Epidermal melanocyte (primary cell): ENCODE results near the gene CILP.

Experiments used
- DNase-seq: peaks from one replicate; pipeline ENCODE4 v3.0.0; 2011; ENCODE audit warnings: low spot score; ENCODE audit not compliant: insufficient read length

The CILP gene

GRCh38 chr15:65222891-65223290 is 11.6 kb upstream of the CILP start:
- DNase-seq, result no peak

GRCh38 chr15:65221697-65222096 is 10.4 kb upstream of the CILP start:
- DNase-seq, result no peak

- DNase-seq, result no peak
These were observed 7.9 kb upstream of the CILP start for GRCh38 chr15:65219137-65219536.

GRCh38 chr15:65217526-65218482 is 6.5 kb upstream of the CILP start:
- DNase-seq, result no peak

DNA sequence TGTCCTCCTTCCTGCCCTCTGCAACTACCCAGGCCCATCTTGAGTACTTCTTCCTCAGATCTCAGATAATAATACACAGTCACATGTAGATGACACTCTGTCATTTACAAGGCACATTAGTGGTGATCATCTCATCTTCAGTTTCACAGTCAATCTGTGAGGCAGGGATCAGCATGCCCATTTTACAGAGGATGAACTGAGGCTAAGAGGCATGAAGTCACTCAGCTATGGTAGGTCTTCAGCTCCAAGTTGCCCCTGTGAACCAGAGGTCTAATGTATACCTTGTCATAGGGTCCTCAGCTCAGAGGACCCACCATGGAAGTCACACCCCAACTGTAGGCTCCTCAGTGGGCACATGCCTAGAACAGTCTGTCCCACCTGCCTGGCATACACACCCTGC is 4.2 kb upstream of the CILP start:
- DNase-seq, result no peak

DNA sequence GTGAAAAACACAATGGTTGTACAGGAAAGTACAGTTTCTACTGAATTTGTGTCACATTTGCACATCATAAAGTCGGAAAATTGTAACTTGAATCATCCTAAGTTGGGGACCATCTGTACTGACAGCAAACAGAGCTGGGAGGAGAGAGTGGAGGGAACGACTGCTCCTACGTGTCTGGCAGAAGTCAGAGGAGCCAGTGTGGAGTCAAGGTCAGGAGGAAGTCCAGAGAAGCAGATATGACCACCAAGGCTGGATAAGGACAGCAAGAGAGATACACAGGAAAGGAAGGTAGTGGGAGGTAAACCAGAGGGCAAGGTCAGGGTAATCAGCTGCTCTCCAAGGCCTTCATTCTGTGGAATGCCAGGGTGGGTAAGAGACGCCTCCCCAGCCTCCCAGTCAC is 2.7 kb upstream of the CILP start:
- DNase-seq, result no peak

- DNase-seq, result no peak
These were observed 2.0 kb upstream of the CILP start for GRCh38 chr15:65213241-65213640.

DNA sequence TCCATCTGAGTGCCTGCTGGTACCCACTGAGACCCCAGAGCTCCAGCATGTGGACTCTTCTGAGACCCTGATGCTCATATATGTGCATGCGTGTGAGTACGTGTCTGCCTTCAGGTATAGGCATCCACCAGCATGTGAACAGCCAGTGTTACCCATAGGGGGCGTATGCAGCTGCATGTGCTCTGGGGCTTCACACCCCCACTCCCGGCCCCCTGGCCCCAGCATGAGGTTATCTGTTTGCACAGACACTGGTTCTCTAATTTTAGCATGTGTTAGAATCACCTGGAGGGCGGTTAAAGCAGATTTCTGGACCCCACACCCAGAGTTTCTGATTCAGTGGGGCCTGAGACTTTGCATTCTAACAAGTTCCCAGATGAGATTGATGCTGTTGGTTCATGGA is 824 bp upstream of the CILP start:
- no peak for DNase-seq

DNA sequence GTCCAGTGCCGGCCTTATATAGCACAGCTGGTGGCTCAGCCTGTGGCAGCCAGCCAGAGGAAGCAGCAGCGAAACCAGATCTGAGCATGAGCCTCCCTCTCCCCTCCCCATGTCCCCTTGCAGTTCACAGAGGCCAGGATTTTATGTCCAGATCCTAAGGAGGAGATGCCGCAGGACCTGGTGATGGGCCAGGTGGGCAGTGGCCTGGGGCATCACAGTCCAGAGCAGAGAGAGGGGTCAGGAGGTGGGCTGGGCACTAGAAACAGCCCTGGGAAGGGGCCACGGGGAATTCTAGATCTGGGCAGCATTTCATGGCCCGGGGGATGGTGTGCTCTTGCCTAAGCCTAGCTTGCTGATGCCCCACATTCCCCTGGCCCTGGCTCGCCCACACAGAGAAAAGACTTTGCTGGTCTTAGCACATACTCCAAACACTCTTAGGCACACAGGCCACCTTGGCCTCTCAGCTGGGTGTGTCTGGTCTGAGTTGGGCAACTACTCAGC is 259 bp upstream of the CILP start:
- no peak for DNase-seq

DNA sequence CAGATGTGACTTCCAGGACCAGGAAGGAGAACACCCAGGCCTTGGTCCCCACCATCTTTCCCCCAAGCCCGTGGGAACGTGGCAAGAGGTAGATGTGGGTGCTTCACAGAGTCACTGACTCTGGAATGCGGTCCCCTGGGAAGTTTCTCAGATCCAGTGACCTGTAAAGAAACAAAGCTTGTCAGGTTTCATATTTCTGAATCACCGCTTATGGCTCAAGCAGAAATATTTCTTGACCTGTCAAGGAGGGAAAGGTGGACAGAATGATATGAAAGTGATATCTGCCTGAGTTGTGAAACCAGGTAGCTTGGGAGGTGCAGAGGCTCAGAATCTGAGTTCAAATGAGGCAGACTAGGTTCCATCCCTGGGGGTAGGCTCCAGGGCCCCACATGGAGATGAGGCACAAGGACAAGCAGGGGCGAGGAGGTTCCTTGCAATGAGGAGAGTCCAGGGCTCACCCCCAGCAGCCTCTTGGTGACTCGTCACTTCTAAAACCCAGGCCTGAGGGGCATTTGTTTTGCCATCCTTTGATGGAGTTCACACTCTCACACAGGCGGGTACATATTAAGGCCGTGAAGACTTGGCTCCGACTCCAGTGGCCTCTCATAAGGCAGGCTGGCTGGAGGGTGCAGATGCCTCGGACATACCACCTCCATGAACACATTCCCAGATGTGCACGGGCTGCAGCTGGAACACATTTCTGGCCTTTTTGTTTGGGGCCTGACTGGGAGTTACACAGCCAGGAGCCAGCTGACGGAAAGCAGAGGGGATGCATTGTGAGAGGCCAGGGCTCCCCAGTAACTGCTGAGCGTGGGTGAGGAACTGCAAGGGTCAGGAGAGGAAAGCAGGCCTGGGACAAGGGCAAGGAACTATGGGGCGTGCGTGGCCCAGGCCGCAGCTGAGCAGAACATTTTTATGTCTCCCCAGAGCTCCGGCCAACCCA is 1.3 kb downstream of the CILP start:
- DNase-seq, result no peak

DNA sequence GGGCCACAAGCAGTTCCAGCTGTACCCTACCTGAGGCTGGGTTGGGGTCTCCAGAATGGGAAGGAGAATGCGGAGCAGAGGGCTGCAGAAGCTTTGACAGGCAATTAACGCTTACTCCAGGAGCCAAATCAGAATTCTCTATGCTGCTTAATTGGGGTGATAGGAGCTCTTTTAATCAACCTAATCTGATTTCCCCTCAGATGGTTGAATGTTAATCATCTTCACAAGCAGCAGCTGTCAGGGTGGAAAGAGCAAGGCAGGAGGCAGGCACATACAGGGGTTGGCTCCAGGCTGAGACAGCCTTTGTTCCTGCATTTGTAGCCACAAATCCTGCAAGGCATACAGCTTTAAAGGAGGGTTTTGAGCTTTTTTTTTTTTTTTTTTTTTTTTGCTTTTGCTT is 2.6 kb downstream of the CILP start:
- DNase-seq, result no peak

- DNase-seq, result no peak
These were observed 3.9 kb downstream of the CILP start for GRCh38 chr15:65207280-65207840.

DNA sequence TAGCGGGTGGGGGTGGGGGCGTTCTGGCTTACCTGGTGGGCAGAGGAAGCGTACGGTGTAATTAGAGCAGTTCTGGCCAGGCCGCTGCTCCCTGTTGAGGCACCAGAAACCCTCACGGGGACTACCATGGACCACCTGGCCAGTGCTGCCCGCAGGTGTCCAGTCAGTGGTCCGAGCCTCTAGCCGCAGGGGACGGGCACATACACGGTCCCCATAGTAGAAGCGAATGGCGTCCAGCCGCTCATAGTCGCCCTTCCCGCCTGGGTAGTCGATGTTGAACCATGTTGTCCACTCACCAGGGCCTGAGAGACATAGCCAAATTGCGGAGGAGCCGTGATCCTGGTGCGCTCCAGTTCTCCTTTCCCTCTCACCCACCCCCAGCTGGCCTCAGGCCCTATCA is 4.5 kb downstream of the CILP start:
- no peak for DNase-seq

- DNase-seq, result no peak
These were observed 6.2 kb downstream of the CILP start for GRCh38 chr15:65204931-65205660.

GRCh38 chr15:65204236-65204930 is 6.9 kb downstream of the CILP start:
- DNase-seq, result no peak

- no peak for DNase-seq
These were observed 9.4 kb downstream of the CILP start for GRCh38 chr15:65201918-65202317.

- no peak for DNase-seq
These were observed 12.7 kb downstream of the CILP start for GRCh38 chr15:65198571-65198970.

DNA sequence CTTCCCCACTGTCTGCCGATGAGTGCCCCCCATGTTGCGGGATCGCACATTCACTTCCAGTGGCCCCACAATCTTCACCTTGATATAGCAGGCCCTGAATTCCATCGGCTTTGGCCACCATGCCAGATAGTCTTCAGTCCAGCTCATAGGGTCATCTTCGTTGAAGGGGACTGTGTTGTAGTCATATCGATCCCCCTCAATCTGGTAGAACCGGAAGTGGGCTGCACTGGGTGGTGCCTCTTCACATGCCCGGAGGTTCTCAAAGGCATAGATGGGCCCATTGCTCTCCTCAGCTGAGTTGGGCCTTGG is 14.0 kb downstream of the CILP start:
- no peak for DNase-seq

DNA sequence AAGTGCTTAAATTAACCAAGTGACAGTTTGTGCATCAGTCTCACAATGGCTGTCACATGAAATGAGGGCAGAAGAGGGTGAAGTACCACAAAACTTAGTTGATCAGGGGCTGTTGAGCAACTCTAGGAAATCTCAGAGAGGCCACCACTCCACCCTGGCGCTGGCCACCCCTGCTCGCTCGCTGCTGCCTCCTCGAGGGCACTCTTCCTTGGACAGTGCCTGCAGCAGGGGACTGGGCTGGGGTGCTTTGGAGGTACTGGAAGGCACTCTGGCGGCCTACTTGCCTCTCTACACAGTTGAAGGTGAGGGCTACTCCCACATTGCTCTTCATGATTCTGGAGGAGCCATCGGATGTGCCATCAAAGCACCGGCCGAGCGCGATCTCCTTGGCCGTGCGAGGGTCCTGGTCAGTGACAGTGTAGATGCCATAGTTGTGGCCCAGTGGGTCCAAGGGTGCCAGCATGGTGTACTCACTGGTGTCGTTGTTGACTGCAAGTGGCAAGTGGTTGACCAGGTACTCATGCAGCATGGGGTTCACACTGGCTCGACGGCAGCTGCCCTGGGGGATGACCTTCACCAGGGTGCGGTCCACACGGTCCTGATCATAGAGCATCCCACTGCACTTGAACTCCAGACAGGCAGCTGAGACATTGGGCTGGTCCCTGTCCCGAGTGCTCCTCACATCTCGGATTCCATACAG is 14.5 kb downstream of the CILP start:
- DNase-seq, result no peak

DNA sequence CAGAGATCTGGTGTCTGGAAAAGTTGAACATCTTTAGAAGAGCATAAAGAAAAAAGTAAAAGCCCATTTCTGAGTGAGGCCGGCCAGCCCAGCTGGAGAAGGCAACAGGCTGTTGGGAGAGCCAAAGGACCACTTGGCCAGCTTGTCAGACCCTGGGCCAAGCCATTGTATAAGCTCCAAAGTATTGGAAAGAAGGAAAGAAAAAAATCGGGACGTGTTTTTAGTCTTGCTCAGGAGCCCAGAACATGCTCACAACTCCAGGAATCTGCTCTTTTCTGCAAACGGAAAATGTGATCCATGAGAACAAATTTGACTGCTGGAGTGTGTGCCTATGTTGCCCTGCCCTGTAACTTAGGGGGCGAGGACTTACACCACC is 15.7 kb downstream of the CILP start:
- DNase-seq, result no peak
